Glomerular visceral epithelial cell (primary cell): ENCODE data around the gene SLC8B1.

Source experiments
- DNase-seq: peaks from one replicate; pipeline ENCODE4 v3.0.0-alpha.2; 2016; ENCODE audit errors: extremely low spot score

The SLC8B1 gene

GRCh38 chr12:113295886-113296556 lies 38.9 kb downstream of the SLC8B1 start:
- no peak for DNase-seq

- no peak for DNase-seq
These were observed 41.8 kb downstream of the SLC8B1 start for GRCh38 chr12:113293100-113293499.

- no peak for DNase-seq
These were observed 42.4 kb downstream of the SLC8B1 start for GRCh38 chr12:113292547-113292946.

DNA sequence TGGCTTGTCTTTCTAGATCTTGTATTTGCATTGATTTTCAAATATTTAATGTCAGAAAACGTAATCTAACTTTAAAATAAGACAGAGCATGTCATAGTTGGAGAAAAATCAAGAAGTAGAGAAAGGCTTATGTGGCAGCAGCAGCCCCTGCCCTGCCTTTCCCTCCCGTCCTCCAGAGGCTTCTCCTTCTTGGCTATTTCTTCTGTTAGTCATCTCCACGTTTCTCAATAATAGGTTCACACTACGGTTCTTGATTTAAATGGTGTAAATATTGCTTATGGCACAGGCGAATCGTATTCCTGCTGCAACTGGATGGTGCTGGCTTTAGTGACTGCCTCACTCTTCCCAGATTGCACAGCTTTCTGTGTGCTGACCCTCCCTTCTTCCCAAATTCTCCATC lies 42.8 kb downstream of the SLC8B1 start:
- DNase-seq: no peak

DNA sequence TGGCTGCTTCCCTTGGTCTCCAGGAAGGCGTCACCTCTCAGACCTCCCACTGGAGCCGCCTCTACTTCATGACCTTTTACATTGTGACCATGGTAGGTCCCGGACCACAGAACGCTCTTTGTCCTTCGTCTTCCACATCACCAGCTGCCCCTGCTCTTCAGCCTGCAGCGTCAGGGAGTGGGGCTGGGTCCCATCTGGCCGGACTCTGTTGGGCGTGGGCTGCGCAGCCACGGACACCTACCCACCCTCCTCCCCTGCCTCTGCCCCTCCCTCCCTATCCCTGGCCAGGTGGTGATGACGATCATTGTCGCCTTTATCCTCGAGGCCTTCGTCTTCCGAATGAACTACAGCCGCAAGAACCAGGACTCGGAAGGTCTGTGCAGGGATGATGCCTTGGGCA lies 43.3 kb downstream of the SLC8B1 start:
- no peak for DNase-seq

DNA sequence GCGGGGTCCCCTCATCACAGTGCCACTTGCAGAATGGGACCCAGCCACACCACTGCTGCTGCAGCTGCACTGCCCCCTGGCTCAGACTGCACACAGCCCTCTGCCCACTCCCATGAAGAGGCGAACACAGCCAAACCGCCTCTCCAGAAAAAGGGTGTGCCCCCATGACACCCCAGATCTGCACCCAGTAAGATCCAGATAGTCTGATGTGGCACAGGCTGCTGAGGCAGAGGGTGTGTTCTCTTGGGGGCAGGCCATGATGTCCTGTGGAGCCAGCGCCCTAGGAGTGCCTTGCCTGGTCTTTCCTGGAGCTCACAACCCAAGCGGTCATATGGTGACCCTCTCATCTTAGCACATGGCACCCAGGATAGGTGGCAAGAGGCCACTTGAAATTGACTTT lies 44.4 kb downstream of the SLC8B1 start:
- DNase-seq: no peak

DNA sequence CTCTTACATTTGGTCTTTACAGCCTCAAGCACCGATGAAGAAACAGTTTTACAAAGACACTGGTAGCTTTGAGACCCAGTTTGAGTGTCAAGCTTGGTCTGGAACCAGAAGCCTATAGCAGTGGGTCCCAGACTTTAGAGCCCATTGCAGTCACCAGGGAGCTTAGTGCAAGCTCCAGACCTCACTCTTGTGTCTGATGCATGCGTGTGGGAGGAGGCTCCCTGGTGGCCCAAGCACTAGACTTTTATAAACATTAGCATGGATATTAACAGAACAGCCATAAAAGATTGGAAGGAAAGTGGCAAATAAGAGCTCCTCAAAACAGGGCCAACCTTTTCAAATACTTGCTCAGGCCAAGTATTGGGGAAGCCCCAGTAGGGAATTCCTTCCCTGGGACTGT lies 45.5 kb downstream of the SLC8B1 start:
- no peak for DNase-seq

DNA sequence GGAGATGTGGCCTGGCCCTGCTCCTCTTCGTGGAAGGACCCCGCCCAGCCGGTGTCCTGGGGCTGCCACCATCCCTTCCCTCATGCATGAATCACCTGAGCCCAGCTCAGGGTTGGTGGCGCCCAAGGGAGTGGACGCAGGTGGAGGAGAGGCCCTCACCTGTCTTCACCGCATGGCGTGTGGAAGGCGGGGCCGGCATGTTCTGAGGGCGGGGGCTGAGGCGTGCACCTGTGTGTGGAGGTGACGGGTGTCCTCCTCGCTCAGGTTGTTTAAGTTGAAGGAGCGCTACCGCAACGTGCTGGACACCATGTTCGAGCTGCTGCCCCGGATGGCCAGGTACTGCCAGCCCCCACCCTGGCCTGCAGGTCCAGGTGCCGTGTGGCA lies 47.0 kb downstream of the SLC8B1 start:
- DNase-seq: no peak

DNA sequence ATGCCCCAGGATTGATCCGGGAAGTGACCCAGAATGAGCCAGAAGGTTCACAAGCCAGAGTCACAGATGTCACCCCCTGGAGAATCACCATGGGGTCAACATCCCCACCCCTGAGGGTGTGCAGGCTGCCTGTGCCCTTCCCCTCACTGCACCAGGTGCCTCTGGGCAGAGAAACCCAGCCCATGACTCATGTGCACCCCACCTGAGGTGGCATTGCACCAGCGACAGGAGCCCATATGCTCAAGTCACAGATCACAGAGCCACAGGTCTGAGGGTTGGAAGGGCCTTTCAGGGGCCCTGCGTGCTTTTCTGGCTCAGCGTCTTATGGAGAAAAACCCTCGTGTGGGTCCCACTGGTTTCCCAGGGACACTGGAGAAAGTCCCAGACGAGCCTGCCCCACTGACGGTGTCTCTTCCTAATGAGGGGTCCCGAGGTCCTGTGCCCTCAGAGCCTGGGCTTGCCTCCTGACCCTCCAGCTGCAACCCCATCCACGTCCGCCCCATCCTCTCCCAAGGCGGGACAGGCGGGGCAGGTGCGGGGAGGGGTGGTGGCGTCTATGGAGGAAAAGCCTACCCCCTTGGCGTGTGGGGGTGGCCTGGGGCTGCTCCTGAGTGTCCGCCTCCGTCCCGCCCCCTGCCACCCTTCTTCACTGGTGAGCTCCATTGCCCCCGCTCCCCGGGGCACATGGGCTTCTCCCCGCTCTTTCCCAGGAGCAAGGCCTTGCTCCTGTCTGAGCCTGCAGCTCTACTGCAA lies 47.6 kb downstream of the SLC8B1 start:
- no peak for DNase-seq

GRCh38 chr12:113286712-113287111 lies 48.2 kb downstream of the SLC8B1 start:
- DNase-seq: no peak

DNA sequence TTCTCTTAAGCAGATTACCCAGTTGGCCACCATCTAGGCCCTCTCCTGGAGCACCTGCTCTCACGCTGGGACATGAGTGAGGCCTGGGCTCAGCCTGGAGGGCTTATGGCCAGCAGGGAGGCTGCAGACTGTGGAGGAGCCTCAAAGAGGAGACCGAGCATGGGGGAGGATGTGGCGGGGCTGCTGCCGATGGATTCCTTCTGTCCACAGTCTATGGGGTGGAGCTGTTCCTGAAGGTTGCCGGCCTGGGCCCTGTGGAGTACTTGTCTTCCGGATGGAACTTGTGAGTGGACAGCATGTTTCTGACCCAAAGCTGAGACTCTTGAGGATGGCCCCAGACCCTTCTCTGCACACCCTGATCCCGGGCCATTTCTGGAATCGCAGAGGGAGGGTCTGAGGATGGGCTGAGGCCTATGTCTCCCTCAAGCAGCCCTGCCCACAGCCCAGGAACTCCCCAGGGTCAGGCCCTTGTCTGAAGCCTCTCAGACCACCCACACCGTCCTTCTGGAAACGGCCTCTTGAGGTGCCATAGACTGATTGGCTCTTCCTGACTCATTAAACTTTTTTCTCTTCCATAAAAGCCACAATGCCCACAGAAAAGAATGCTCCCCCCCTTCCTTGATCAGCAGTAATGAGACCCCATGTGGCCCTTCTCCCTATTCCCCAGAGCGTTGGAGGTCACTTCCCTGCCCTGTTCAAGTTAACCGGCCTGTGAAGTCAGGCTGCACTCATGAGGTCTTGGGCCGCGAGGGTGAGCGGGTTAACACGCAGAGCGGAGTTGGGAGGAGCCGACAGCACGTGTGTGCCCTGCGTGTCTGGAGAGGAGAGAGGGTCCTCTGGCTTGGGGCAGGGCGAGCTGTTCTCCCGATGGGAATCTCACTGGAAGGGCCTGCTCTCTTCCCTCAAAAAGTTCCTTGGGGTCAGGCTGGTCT lies 49.0 kb downstream of the SLC8B1 start:
- no peak for DNase-seq

- no peak for DNase-seq
These were observed 50.2 kb downstream of the SLC8B1 start for GRCh38 chr12:113284751-113285150.

DNA sequence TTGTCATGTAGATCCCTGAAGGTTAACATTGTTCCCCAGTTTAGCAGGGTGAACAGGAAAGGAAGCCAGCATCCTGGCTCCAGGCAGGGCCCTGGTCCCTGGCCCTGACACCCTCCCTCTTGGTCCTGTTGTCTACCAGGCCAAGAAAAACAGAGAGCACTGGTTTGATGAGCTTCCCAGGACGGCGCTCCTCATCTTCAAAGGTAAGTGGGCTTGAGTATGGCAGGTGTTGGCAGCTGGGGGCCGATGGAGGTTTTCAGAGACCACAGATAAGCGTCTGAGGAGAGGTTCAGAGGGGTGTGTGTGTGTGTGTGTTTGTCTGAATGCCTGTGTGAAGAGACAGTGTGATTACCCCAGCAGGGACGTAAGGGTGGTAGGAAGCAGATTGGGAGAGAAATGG lies 56.3 kb downstream of the SLC8B1 start:
- no peak for DNase-seq

GRCh38 chr12:113278141-113278540 lies 56.8 kb downstream of the SLC8B1 start:
- DNase-seq: no peak

GRCh38 chr12:113277511-113277910 lies 57.4 kb downstream of the SLC8B1 start:
- DNase-seq: no peak

DNA sequence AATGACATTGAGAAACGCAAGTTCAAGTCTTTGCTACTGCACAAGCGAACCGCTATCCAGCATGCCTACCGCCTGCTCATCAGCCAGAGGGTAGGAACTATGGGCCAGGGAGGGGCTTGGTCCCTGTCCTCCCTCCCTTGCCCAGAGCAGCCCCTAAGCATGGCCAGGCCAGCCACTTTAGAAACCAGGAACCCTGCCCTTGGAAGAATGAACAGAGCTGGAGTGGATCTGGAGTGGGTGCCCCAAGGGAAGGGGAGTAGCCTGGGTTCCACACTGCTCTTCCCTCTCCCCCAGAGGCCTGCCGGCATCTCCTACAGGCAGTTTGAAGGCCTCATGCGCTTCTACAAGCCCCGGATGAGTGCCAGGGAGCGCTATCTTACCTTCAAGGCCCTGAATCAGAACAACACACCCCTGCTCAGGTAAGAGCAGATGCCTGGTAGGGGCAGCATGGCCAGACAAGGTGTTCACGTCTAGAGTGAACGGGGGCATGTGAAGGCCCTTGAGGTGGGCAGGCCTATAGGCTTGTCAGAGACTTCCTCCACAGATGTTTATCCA lies 57.9 kb downstream of the SLC8B1 start:
- no peak for DNase-seq

- DNase-seq: no peak
These were observed 58.6 kb downstream of the SLC8B1 start for GRCh38 chr12:113276306-113276705.

DNA sequence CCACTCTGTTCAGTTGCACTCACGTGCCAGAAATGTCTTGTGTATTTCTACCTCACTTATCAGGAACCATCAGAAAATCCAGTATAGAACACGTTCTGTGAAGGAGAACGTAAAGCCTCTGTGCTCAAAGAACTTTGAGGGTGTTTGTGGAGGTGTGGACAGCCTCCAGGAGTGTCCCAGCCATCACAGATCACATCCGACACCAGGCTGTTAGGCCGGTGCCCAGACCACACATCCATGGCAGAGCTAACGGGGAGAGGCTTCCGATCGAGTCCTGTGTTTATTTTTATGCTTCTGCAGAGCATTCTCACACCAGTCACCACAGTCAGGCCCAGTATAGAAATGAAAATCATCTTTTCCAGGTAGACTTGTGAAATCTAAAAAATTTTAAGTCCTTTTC lies 60.1 kb downstream of the SLC8B1 start:
- DNase-seq: no peak

- no peak for DNase-seq
These were observed 61.7 kb downstream of the SLC8B1 start for GRCh38 chr12:113273053-113273725.

DNA sequence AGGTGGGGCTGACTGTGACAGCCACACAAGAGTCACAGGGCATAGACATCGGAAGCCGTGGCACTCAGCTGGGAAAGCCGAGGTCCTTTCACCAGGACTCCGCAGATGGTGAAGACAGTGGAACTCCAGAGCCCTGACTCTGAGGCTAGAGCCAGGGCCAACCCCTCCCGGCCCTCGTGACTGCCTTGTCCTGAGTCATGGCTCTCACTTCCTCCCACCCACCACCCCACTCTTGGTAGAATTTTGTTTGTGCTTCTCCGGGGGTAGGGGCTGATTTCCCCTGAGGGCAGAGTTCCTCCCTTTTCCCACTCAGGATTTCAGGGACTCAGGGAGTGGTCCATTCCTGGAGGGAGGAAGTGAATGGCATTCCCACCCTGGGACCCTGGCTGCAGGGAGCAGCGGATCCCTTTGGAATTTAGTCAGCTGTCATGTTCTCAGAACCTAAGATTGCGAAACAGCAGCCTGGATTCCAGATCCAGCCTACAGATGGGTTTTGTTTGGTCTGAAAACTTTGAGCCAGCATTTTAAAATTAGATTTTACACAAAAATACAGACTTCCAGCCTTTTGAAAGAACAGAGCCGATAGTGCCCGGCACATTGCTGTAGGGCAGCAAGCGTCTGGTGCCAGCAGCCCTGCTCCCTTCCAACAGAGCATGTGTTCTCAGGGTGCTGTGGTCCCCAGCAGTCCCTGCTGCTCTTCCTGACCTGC lies 62.9 kb downstream of the SLC8B1 start:
- DNase-seq: no peak

DNA sequence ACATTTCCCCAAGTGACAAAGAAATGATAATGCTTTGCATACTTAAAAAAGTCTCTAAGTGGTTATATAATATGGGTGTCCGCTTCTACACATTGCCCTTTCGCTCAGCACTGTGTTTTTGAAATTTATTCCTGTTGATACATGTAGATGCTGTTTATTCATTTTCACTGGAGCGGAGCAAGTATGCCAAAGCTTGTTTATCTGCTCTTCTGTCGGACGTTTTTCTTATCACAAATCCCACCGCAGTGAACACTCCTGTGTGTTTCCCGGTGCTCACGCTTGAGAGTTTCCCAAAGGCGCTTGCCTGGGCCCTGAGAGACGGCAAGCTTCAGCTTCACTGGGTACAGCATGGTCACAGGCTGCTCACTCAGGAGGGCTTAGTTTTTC lies 63.5 kb downstream of the SLC8B1 start:
- DNase-seq: no peak
